GM10266 (cell line): Measurements from ENCODE around the gene PYGB.
A peak's percentile ranks its signal among the peaks of the same experiment; 100 is the strongest.

Experiments
- DNase-seq: peaks from one replicate; pipeline ENCODE4 v3.0.0; 2012; ENCODE audit errors: extremely low spot score
- TF ChIP-seq, protein P1 (sequence below): IDR thresholded peaks from 2 replicates; pipeline ENCODE4 v1.5.1; 2012; ENCODE audit warnings: mild to moderate bottlenecking, low read depth; ENCODE audit not compliant: control insufficient read depth, insufficient read depth; ENCODE audit errors: missing control alignments

Gene PYGB

GRCh38 chr20:25242231-25242630, 5.7 kb upstream of the PYGB start:
- TF ChIP-seq, protein P1, sequence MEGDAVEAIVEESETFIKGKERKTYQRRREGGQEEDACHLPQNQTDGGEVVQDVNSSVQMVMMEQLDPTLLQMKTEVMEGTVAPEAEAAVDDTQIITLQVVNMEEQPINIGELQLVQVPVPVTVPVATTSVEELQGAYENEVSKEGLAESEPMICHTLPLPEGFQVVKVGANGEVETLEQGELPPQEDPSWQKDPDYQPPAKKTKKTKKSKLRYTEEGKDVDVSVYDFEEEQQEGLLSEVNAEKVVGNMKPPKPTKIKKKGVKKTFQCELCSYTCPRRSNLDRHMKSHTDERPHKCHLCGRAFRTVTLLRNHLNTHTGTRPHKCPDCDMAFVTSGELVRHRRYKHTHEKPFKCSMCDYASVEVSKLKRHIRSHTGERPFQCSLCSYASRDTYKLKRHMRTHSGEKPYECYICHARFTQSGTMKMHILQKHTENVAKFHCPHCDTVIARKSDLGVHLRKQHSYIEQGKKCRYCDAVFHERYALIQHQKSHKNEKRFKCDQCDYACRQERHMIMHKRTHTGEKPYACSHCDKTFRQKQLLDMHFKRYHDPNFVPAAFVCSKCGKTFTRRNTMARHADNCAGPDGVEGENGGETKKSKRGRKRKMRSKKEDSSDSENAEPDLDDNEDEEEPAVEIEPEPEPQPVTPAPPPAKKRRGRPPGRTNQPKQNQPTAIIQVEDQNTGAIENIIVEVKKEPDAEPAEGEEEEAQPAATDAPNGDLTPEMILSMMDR: no peak
- DNase-seq: no peak

DNA sequence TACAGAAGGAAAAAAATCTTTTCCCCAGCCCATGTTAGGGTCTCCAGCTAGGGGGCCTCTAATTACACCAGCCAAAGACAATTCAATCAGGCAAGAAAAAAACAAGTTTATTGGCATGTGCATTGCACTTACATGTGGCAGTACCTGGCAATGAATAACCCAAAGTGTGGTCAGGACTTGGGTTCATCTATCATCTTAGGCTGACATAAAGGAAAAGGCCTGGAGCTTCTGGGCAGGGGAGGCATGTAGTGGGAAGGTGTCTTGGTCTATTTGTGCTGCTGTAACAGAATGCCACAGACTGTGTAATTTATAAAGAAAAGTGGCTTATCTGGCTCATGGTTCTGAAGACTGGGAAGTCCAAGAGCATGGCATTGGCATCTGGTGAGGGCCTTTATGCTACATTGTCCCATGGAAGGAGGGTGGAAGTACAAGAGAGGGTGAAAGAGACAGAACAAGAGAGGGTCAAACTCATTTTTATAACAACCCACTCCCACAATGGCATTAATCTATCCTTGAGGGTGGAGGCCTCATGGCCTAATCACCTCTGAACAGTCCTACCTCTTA, 4.4 kb upstream of the PYGB start:
- DNase-seq: no peak

DNA sequence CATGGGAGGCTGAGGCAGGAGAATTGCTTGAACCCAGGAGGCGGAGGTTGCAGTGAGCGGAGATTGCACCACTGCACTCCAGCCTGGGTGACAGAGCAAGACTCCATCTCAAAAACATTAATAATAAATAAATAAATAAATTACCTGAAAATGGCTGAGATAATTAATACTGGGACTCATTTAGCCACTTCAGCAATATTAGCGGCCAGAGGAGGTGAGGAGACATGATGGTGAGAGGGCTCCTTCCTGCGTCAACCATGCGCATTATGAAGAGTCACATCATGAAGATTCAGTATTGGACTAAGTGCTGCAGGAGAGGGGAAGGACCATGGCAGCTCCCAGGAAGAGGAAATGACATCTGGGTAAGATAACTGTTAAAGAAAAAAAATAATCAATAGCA, 2.9 kb upstream of the PYGB start:
- no peak for DNase-seq
- TF ChIP-seq, protein P1: no peak

More for the DNA sequence above, 4.4 kb upstream of the PYGB start:
- TF ChIP-seq, protein P1: no peak

DNA sequence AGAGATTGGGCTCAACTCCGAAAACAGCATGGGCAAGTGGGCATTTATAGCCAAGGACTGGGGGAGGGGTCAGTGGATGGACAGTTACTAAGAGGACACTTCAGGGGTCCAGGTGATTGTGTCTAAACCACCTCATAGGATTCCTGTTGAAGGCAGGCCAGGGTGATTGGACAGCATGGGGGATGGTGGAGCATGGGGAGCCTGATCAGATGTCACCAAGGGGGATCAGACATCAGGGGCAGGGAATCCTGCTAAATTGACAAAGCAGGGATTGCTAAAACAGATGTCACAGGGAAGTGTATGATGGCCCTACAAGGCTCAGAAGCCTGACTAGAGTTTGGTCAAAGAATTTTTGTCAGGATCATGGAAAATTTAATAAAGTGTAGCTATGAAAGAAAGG, 2.4 kb upstream of the PYGB start:
- DNase-seq: no peak
- TF ChIP-seq, protein P1: no peak

- DNase-seq: no peak
- TF ChIP-seq, protein P1: no peak
Measured at GRCh38 chr20:25246182-25246999, 1.5 kb upstream of the PYGB start.

DNA sequence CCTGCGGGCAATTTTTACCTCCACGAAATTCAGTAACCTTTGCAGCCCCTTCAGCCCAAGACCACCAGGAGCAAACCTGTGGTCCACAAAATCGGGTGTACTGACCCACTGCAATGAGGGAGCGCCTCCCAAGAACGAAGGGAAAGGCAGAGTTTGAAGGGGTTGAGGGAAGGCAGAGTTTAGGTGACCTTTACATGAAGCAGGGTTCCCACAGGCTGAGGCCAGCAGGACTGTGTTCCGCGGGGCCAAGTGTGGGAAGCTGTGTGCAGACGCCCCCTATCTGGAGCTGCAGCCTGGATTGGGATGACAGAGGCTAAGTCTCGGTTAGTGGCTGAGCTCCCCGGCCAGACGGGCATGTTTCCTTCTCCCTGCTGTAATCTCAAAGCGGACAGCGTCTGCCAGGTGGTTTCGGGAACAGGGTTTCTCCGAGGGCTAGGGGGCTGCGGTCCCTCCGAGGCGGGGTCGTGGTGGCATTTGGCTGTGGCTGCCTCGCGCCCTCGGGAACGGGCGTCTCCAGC, 826 bp upstream of the PYGB start:
- TF ChIP-seq, protein P1: peak; percentile 23
- DNase-seq: no peak

DNA sequence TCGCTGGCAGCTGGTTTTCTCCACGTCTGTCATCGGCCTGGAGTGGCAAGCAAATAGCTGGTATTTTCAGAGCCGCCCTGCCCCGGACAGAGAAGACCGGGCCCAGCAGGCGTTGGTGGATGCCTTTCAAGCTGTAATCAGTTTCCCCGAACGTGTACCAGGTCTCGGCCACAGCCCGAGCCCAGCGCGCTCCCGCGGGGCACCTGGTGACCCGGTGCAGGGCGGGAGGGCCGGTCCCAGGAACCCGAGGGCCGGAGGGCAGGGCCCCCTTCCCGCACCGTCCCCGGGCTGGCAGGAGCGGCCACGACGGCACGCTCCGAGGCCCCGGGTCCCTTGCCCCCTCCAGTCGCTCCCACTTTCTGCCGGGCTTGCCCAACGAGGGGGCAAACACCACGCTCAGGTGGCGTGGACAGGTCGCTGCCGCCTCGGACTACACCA, 348 bp upstream of the PYGB start:
- TF ChIP-seq, protein P1: no peak
- DNase-seq: no peak
